ENCODE data around the gene PEF1. TPM values are rescaled to one million over a fixed set of nuclear protein-coding genes. Genes with fewer than 3 reads are reported as not detected.

Gene PEF1
- polyA plus RNA-seq, 1 donor (not counting 4 experiments of a cell fraction or from before 2014, with no cell fraction given) = 72.2 TPM

GRCh38 chr1:31670593-31670964 lies 25.9 kb upstream of the PEF1 start:
- H3K9ac ChIP-seq (ENCODE audit: control insufficient read depth, extremely low read depth, insufficient read depth, low read length) = peak overlapping the region; percentile 56
- H3K79me2 ChIP-seq (ENCODE audit: control insufficient read depth, insufficient read depth, low read length) = no peaks in the 10 kb centered on the region
- peaks cover 3% of the 10 kb centered on the region for H3K9me1 ChIP-seq (ENCODE audit: control insufficient read depth, extremely low read depth, insufficient read depth, low read length)
- dilution Hi-C loops (cut with MboI; ENCODE audit: extremely low pct_ligation_motif_present, low sequenced_read_pairs) = no loop called here
- H3K4me3 ChIP-seq (ENCODE audit: control insufficient read depth in 2 of 3, extremely low read depth in 1 of 3, insufficient read depth in 2 of 3, low read depth in 1 of 3, low read length in 3 of 3) = peak overlapping the region in 2 of 3 experiments; percentile 3 to 10
- H3K9me3 ChIP-seq (ENCODE audit: control insufficient read depth, low read depth, low read length) = no peaks in the 10 kb centered on the region
- H3K4me2 ChIP-seq (ENCODE audit: control insufficient read depth, extremely low read depth, insufficient read depth, low read depth, low read length) = peak overlapping the region; percentile 79
- peaks cover 45% of the 10 kb centered on the region for H3K4me1 ChIP-seq (ENCODE audit: control insufficient read depth, extremely low read depth, insufficient read depth, low read length)
- no peaks in the 10 kb centered on the region for H3K27me3 ChIP-seq (ENCODE audit: control insufficient read depth, extremely low read depth, insufficient read depth, low read length)
- peak; percentile 5 for FAIRE-seq
- peak overlapping the region; percentile 73 for H3K27ac ChIP-seq (ENCODE audit: control insufficient read depth, insufficient read depth, low read length)
- H2AFZ ChIP-seq (ENCODE audit: control insufficient read depth, low read length) = no peak overlapping the region
- peaks cover 16 to 44% of the 10 kb centered on the region in 2 experiments for H3K36me3 ChIP-seq (ENCODE audit: control insufficient read depth in 2 of 2, extremely low read depth in 1 of 2, insufficient read depth in 2 of 2, low read length in 2 of 2)
- DNase-seq (ENCODE audit: low read depth, low spot score) = no peak
- H4K20me1 ChIP-seq (ENCODE audit: control insufficient read depth, extremely low read depth, insufficient read depth, low read length) = no peaks in the 10 kb centered on the region
- TF ChIP-seq EZH2 (IDR thresholded peaks at IDR 0.05; ENCODE audit: low read length) = no peak
- no peak for TF ChIP-seq CTCF (optimal IDR thresholded peaks at IDR 0.05 in 1 of 3, IDR thresholded peaks at IDR 0.05 in 1 of 3, conservative IDR thresholded peaks at IDR 0.05 in 1 of 3; ENCODE audit: extremely low read depth in 1 of 3, insufficient read depth in 2 of 3, low read length in 3 of 3)

- DNase-seq (ENCODE audit: low read depth, low spot score) (peak; percentile 78), FAIRE-seq (peak; percentile 93)
- Histone ChIP-seq H3K4me1 (ENCODE audit: control insufficient read depth, extremely low read depth, insufficient read depth, low read length) (peaks cover 45% of the 10 kb centered on the region), H3K4me3 (ENCODE audit: control insufficient read depth in 2 of 3, extremely low read depth in 1 of 3, insufficient read depth in 2 of 3, low read depth in 1 of 3, low read length in 3 of 3) (peak overlapping the region; percentile 3 to 24 (median 10)), H2AFZ (ENCODE audit: control insufficient read depth, low read length) (no peak overlapping the region), H3K9me3 (ENCODE audit: control insufficient read depth, low read depth, low read length) (no peaks in the 10 kb centered on the region), H3K9me1 (ENCODE audit: control insufficient read depth, extremely low read depth, insufficient read depth, low read length) (peaks cover 3% of the 10 kb centered on the region), H3K27ac (ENCODE audit: control insufficient read depth, insufficient read depth, low read length) (peak overlapping the region; percentile 73), H3K36me3 (ENCODE audit: control insufficient read depth in 2 of 2, extremely low read depth in 1 of 2, insufficient read depth in 2 of 2, low read length in 2 of 2) (peaks cover 17 to 50% of the 10 kb centered on the region in 2 experiments), H3K79me2 (ENCODE audit: control insufficient read depth, insufficient read depth, low read length) (no peaks in the 10 kb centered on the region), H3K4me2 (ENCODE audit: control insufficient read depth, extremely low read depth, insufficient read depth, low read depth, low read length) (peak overlapping the region; percentile 79), H3K9ac (ENCODE audit: control insufficient read depth, extremely low read depth, insufficient read depth, low read length) (peak overlapping the region; percentile 56), H3K27me3 (ENCODE audit: control insufficient read depth, extremely low read depth, insufficient read depth, low read length) (no peaks in the 10 kb centered on the region), H4K20me1 (ENCODE audit: control insufficient read depth, extremely low read depth, insufficient read depth, low read length) (no peaks in the 10 kb centered on the region)
- dilution Hi-C loops (cut with MboI; ENCODE audit: extremely low pct_ligation_motif_present, low sequenced_read_pairs) = no loop called here
- TF ChIP-seq EZH2 (IDR thresholded peaks at IDR 0.05; ENCODE audit: low read length) = no peak
- TF ChIP-seq CTCF (optimal IDR thresholded peaks at IDR 0.05 in 1 of 3, IDR thresholded peaks at IDR 0.05 in 1 of 3, conservative IDR thresholded peaks at IDR 0.05 in 1 of 3; ENCODE audit: extremely low read depth in 1 of 3, insufficient read depth in 2 of 3, low read length in 3 of 3) = peak in 2 of 3 experiments; percentile 11 to 37
Measured at GRCh38 chr1:31669786-31670592, 25.3 kb upstream of the PEF1 start.

Data from keratinocyte (primary cell).